SK-N-SH treated with all-trans-retinoic acid at 6 μM for 48 hours (cell line): Measurements from ENCODE around the gene TRAPPC2.

Source experiments
- ATAC-seq: fragments of 200-7000 bp; cut with Tn5 transposase; 3 replicates; pipeline ENCODE4 v1.9.1; 2020; ENCODE audit warnings: mild to moderate bottlenecking, moderate library complexity
- ARNTL ChIP-seq: fragments of 450-650 bp; formaldehyde crosslinking; IDR thresholded peaks from 2 replicates; pipeline ENCODE4 v1.5.0; 2020; ENCODE audit warnings: low read depth, mild to moderate bottlenecking, moderate library complexity, borderline replicate concordance
- BACH2 ChIP-seq: fragments of 250-450 bp; sonication (Bioruptor Pico); IDR thresholded peaks from 2 replicates; pipeline ENCODE4 v1.9.0; 2021; ENCODE audit warnings: mild to moderate bottlenecking, borderline replicate concordance
- CREB5 ChIP-seq: fragments of 250-450 bp; sonication (Bioruptor Pico); IDR thresholded peaks from 2 replicates; pipeline ENCODE4 v1.5.1; 2020; ENCODE audit warnings: low read depth, mild to moderate bottlenecking, moderate library complexity
- CSRNP3 ChIP-seq: fragments of 250-450 bp; sonication (Bioruptor Pico); IDR thresholded peaks from 2 replicates; pipeline ENCODE4 v1.5.1; 2021; ENCODE audit warnings: mild to moderate bottlenecking, moderate library complexity
- ESRRG ChIP-seq: fragments of 250-450 bp; sonication (Bioruptor Pico); IDR thresholded peaks from 2 replicates; pipeline ENCODE4 v1.6.1; 2021; ENCODE audit warnings: mild to moderate bottlenecking
- GLIS3 ChIP-seq: fragments of 250-450 bp; sonication (Bioruptor Pico); IDR thresholded peaks from 2 replicates; pipeline ENCODE4 v1.5.0; 2020; ENCODE audit warnings: mild to moderate bottlenecking, moderate library complexity
- ISL1 ChIP-seq: fragments of 250-450 bp; sonication (Bioruptor Pico); IDR thresholded peaks from 2 replicates; pipeline ENCODE4 v2.1.2; 2022; ENCODE audit warnings: mild to moderate bottlenecking, moderate library complexity
- OSR1 ChIP-seq: fragments of 250-450 bp; sonication (Bioruptor Pico); IDR thresholded peaks from 2 replicates; pipeline ENCODE4 v1.8.0; 2022; ENCODE audit warnings: moderate library complexity, mild to moderate bottlenecking, inconsistent platforms
- PATZ1 ChIP-seq: fragments of 250-450 bp; sonication (Bioruptor Pico); IDR thresholded peaks from 2 replicates; pipeline ENCODE4 v1.8.0; 2020; ENCODE audit warnings: mild to moderate bottlenecking, moderate library complexity, borderline replicate concordance
- POU6F1 ChIP-seq: fragments of 250-450 bp; sonication (Bioruptor Pico); IDR thresholded peaks from 2 replicates; pipeline ENCODE4 v1.8.0; 2021; ENCODE audit warnings: low read depth, mild to moderate bottlenecking, moderate library complexity, borderline replicate concordance
- PPARA ChIP-seq: fragments of 250-450 bp; sonication (Bioruptor Pico); IDR thresholded peaks from 2 replicates; pipeline ENCODE4 v1.5.0; 2020; ENCODE audit warnings: mild to moderate bottlenecking, borderline replicate concordance
- RARB ChIP-seq: fragments of 250-450 bp; sonication (Bioruptor Pico); IDR thresholded peaks from 2 replicates; pipeline ENCODE4 v1.8.0; 2021; ENCODE audit warnings: mild to moderate bottlenecking, moderate library complexity
- SNAI2 ChIP-seq: fragments of 250-450 bp; sonication (Bioruptor Pico); IDR thresholded peaks from 2 replicates; pipeline ENCODE4 v1.5.0; 2020; ENCODE audit warnings: mild to moderate bottlenecking, moderate library complexity
- TCF4 ChIP-seq: fragments of 250-450 bp; sonication (Bioruptor Pico); IDR thresholded peaks from 2 replicates; pipeline ENCODE4 v1.8.0; 2021; ENCODE audit warnings: mild to moderate bottlenecking, moderate library complexity, borderline replicate concordance
- TOX ChIP-seq: fragments of 250-450 bp; sonication (Bioruptor Pico); IDR thresholded peaks from 2 replicates; pipeline ENCODE4 v1.8.0; 2021; ENCODE audit warnings: mild to moderate bottlenecking, moderate library complexity, borderline replicate concordance
- TSHZ2 ChIP-seq: fragments of 250-450 bp; sonication (Bioruptor Pico); IDR thresholded peaks from 2 replicates; pipeline ENCODE4 v1.5.0; 2020; ENCODE audit warnings: mild to moderate bottlenecking, moderate library complexity
- ZC3H10 ChIP-seq: fragments of 250-450 bp; sonication (Bioruptor Pico); IDR thresholded peaks from 2 replicates; pipeline ENCODE4 v1.5.1; 2021; ENCODE audit warnings: mild to moderate bottlenecking, moderate library complexity
- ZFP3 ChIP-seq: fragments of 250-450 bp; sonication (Bioruptor Pico); IDR thresholded peaks from 2 replicates; pipeline ENCODE4 v1.5.0; 2020; ENCODE audit warnings: mild to moderate bottlenecking, moderate library complexity
- ZFP30 ChIP-seq: fragments of 450-650 bp; formaldehyde crosslinking; IDR thresholded peaks from 2 replicates; pipeline ENCODE4 v1.5.0; 2022; ENCODE audit warnings: mild to moderate bottlenecking, moderate library complexity
- ZNF565 ChIP-seq: fragments of 450-650 bp; formaldehyde crosslinking; conservative IDR thresholded peaks from 2 replicates; pipeline ENCODE4 v1.5.0; 2020; ENCODE audit warnings: low read depth, mild to moderate bottlenecking, moderate library complexity
- ZNF70 ChIP-seq: fragments of 450-650 bp; formaldehyde crosslinking; IDR thresholded peaks from 2 replicates; pipeline ENCODE4 v1.5.0; 2020; ENCODE audit warnings: mild to moderate bottlenecking, moderate library complexity
- ZNF8 ChIP-seq: fragments of 450-650 bp; formaldehyde crosslinking; IDR thresholded peaks from 2 replicates; pipeline ENCODE4 v1.5.0; 2020; ENCODE audit warnings: mild to moderate bottlenecking, moderate library complexity

Gene TRAPPC2

GRCh38 chrX:13697455-13697854, 37.0 kb downstream of the TRAPPC2 start:
- no peak for ATAC-seq
- TF ChIP-seq TSHZ2, result no peak
- no peak for TF ChIP-seq TOX (CRISPR knock-in tag)
- no peak for TF ChIP-seq ARNTL (CRISPR knock-in tag)
- no peak for TF ChIP-seq PATZ1 (CRISPR knock-in tag)
- TF ChIP-seq GLIS3, result no peak
- TF ChIP-seq POU6F1 (CRISPR knock-in tag), result no peak
- TF ChIP-seq ESRRG (CRISPR knock-in tag), result no peak
- no peak for TF ChIP-seq ZNF8
- TF ChIP-seq CSRNP3 (CRISPR knock-in tag), result no peak
- no peak for TF ChIP-seq OSR1 (CRISPR knock-in tag)
- TF ChIP-seq ZNF70 (CRISPR knock-in tag), result no peak
- TF ChIP-seq ZNF565, result no peak
- TF ChIP-seq CREB5 (CRISPR knock-in tag), result no peak
- TF ChIP-seq TCF4 (CRISPR knock-in tag), result no peak
- no peak for TF ChIP-seq RARB (CRISPR knock-in tag)
- TF ChIP-seq ISL1 (CRISPR knock-in tag), result no peak
- TF ChIP-seq ZC3H10 (CRISPR knock-in tag), result no peak
- TF ChIP-seq PPARA, result no peak
- TF ChIP-seq ZFP3, result no peak
- TF ChIP-seq, all 23 proteins: peak for 0

GRCh38 chrX:13695601-13696115, 38.8 kb downstream of the TRAPPC2 start:
- ATAC-seq, result no peak
- TF ChIP-seq POU6F1 (CRISPR knock-in tag), result no peak
- TF ChIP-seq BACH2 (CRISPR knock-in tag), result no peak
- no peak for TF ChIP-seq CREB5 (CRISPR knock-in tag)
- no peak for TF ChIP-seq PATZ1 (CRISPR knock-in tag)
- no peak for TF ChIP-seq TOX (CRISPR knock-in tag)
- TF ChIP-seq ZFP30 (CRISPR knock-in tag), result no peak
- no peak for TF ChIP-seq SNAI2
- no peak for TF ChIP-seq ZNF70 (CRISPR knock-in tag)
- no peak for TF ChIP-seq GLIS3
- no peak for TF ChIP-seq ZFP3
- no peak for TF ChIP-seq ZNF8
- TF ChIP-seq CSRNP3 (CRISPR knock-in tag), result no peak
